ENCODE results near the gene NOS1AP. TPM values are rescaled to one million over a fixed set of nuclear protein-coding genes. Genes with fewer than 3 reads are reported as not detected.

Gene NOS1AP
- total RNA-seq, 2 donors from 2014 or later = 1.8 to 2.8 TPM

DNA sequence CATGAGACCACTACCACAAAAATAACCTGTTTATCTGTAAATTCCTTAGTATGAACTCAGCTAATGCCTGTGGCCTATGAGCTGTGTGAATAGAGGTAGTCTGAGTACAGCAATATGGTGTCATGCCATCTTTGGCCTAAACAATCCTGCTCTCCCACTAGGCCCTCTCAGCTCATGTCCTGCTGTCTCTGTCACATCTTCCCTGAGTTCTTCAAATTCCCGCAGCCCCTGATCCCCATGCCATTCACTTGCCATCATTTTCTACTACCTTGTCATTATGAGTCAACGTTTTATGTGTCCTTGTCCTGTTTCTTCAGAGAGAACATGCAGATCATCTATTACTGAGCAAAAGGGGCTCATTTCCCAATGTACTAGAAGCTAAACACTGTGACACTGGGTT, 181.6 kb downstream of the NOS1AP start:
- DNase-seq (no peak), ATAC-seq (no peak)
- intact Hi-C loops (cut with DNase I) = no loop called here

DNA sequence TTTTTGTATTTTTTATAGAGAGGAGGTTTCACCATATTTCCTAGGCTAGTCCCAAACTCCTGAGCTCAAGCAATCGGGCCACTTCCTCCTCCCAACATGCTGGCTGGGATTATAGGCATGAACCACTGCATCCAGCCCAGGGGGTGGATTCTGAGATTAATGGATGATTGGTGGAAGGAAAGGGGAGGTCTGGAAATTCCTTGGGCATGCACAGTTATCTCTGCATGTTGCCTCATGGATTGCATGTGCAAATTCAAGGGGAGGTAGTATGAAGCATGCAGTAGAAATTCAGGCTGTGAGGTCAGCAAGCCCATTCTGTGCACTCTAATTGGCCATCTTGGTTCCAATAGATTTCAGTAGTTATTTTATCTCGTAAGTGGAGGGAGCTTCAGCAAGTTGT, 182.7 kb downstream of the NOS1AP start:
- ATAC-seq (no peak), DNase-seq (no peak)
- intact Hi-C loops (cut with DNase I) = no loop called here

DNA sequence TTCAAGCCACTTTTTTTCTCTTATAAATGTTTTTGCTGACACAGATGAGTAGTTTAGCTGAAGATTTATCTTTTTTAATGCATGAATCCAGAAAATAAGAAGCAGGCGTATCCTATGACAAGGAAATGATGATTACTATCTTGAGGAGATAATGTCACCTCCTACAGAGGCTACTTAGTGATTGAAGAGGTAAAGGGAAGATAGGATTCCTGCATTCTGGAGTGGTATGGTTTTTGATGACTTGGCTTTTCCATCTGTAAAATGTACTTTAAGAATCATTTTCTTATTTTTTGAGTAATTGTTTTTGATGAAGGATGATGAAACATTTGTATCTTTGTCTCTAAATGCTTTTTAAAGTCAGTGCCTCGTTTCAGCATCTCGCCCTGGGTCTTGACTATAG, 184.3 kb downstream of the NOS1AP start:
- ATAC-seq = no peak
- no peak for DNase-seq
- intact Hi-C loops (cut with DNase I) = no loop called here

DNA sequence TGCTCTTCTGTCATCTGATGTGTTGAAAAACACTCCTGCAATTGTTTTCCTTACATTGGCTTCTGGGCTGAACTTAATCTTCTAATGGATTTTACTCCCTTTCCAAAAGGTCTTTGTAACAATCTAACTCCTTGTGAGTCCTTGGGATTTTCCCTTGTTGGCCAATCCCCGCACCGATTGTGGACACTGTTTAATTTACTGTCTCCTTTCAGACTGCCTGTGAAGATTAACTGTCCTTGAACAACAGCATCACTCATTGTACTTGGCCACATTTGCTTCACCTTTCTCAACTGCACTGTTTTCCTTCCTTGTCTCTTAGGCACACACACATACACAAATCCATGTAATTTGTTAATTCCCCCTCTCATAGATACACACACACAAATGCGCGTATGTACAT, 186.8 kb downstream of the NOS1AP start:
- intact Hi-C loops (cut with DNase I) = no loop called here
- DNase-seq (no peak), ATAC-seq (no peak)

DNA sequence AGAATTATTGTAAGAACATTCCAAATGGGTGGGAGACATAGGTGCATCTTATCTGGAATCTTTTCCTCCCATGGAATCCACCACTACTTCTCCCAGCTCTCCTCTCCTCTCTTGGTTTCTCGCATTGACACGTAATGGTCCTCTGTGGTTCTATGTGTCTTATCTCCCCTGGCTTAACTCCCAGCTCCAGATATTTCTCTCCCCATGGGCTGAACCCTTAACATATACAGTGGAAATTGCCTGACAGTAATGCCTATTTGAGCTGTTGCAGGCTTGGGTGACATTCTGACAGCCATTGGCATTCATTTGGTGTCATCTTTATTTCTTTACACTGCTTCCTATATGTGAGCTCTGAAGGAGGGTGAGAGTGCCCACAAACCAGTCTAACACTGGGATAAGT, 188.9 kb downstream of the NOS1AP start:
- intact Hi-C loops (cut with DNase I) = no loop called here
- DNase-seq = no peak
- ATAC-seq = no peak

DNA sequence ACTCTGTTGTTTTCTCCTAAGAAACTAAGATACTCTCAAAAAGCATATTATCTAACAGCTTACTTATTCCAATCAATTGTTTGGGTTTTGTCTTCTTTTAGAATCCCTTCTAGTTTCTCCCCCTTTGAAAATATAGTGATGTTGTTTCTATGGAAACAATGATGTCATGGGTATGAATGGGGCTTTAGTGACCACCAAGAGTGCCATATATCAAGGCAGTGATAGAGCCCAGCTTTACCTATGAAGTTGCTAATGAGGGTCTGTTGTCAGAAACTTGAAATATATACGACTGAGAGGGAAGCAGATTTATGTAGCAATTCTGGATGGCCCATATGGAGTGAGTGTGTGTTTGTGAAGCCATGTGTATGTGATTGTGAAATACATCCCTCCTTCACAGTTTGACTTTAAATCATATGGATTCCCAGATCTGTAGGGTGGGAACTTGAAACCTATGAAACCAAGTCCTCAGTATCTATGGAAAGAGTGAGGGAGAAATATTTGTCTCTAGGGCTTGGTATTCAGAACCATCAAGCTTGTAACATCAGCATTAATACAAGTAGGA, 190.5 kb downstream of the NOS1AP start:
- intact Hi-C loops (cut with DNase I) = no loop called here
- ATAC-seq (no peak), DNase-seq (no peak)

DNA sequence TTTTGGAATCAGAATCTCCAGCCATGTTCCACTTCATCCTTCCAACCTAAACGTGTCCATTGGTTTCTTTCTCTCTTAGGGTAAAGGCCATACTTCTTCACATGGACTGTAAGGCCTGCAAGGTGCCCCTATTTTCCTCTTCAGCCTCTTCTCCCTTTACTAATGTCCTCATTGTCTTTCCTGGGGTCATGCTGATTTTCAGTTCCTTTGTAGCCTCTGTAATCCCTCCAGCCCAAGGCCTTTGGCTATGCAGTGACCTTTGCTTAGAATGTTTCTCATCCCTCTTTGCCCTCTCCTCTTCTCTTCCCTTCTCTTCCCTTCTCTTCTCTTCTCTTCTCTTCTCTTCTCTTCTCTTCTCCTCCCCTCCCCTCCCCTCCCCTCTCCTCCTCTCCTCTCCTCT, 194.6 kb downstream of the NOS1AP start:
- no peak for ATAC-seq
- intact Hi-C loops (cut with DNase I) = no loop called here
- no peak for DNase-seq

DNA sequence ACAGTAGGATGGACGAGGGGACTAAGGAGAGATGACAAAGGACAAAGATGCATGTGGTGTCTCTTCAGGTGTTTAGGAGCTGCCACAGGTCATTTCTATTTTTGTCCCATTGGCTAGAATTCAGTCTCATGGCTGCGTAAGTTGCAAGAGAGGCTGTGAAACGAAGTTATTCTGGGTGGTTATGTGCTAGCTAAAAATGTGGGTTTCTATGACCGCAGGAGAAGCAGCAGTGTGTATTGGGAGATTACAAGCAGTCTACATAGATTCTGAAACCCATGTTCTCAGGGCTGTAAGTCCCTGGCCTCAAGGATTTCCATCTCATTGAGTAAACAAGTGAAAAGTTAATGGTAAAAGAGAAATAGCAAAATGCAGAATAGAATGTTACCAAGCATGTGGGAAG, 196.5 kb downstream of the NOS1AP start:
- ATAC-seq (no peak), DNase-seq (no peak)
- intact Hi-C loops (cut with DNase I) = no loop called here

DNA sequence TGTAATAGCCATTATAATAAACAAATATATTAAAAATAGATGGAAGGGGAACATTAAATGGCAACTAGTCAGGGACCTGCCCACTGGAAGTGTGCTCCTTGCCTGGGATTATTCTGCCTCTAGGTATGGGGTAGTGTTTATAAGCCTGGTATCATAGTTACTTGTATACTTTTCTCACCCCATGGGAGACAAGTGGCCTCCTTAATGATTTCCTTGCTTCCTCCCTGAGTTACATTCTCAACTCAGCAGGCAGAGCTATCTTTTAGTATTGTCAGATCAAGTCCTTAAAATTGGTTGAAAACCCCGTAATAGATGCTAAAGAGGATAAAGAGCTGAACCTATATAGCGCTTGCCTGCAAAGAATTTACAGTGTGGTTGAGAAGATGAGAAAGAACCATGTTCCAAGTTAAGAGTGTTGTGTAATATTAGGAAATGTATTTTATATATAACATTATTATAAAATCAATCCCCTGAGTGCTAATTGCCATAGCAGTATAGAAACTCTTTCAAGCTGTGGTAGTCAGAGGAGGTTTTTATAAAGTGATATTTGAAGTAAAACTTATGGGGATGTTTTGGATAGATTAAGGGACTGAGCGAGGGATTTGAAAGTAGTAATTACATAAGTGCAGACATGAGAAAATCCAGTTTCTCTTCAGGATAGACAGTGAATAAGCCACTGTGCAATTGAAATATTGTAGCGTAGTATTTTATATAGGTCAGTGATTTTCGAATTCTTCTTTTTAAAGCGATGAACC, 200.7 kb downstream of the NOS1AP start:
- intact Hi-C loops (cut with DNase I) = loop anchor here in 1 of 2 donors (10.0 kb wide), 1 partner anchor 215 kb away; no protein-coding TSS in a partner anchor
- DNase-seq (no peak), ATAC-seq (no peak)

DNA sequence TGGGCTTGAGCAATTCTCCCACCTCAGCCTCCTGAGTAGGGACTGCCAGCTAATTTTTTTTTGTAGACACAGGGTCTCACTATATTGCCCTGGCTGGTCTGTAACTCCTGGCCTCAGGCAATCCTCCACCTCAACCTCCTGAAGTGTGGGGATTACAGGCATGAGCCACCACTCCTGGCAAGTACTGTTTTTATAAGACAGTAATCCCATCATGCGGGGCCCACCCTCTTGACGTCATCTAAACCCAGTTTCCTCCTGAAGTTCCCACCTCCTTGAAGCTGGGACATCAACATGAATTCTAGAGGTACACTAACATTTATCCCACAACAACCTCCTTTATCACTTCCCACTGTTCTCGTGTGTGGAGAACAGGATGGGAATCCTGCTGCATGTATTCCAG, 202.5 kb downstream of the NOS1AP start:
- intact Hi-C loops (cut with DNase I) = loop anchor here in 1 of 2 donors (10.0 kb wide), 1 partner anchor 217 kb away; no protein-coding TSS in a partner anchor
- no peak for ATAC-seq
- no peak for DNase-seq

DNA sequence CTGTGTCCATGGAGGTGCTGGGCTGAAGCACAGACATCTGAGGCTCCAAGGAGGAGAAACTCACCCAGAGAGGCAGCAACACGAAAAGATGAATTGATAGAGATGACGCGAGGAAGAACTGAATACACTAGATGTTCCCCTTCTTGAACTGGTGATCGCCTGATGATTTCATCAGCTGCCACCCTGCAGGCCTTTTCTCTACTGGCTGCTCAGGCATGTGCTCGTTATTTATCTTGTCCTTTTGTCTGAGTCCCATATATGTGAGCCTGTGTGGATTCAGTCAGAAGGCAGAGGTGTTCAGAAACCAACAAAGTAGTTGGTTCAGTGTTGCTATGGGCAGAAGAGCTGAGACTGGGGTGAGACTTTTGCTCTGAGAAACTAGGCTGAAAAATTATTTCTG, 202.9 kb downstream of the NOS1AP start:
- intact Hi-C loops (cut with DNase I) = loop anchor here in 1 of 2 donors (10.0 kb wide), 1 partner anchor 218 kb away; no protein-coding TSS in a partner anchor
- DNase-seq (no peak), ATAC-seq (no peak)

DNA sequence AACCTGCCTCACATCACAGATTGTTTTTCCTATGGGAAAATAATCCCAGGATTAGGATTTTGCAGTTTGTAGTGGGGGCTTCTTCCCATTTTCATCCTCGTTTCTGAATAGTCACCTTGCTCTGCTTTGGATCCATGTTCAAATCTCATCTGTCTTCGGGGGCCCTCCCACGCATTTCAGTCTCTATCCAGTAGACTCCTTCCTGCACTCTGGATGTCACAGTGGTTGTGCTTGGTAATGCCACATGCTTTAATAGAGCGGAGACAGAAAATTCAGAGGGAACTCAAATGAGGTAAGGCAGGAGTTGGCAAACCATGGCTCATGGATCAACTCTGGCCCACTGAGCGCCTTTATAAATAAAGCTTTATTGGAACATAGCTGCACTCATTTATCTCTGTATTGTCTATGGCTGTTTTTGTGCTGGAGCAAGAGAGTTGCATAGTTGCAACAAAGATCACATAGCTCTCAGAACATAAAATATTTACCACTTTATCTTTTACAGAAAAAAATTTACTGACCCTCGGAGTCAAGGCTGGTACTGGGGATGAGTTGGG, 206.2 kb downstream of the NOS1AP start:
- intact Hi-C loops (cut with DNase I) = loop anchor here (2.0 to 10.0 kb wide), 2 partner anchors 219 to 221 kb away; no protein-coding TSS in a partner anchor
- no peak for ATAC-seq
- no peak for DNase-seq

DNA sequence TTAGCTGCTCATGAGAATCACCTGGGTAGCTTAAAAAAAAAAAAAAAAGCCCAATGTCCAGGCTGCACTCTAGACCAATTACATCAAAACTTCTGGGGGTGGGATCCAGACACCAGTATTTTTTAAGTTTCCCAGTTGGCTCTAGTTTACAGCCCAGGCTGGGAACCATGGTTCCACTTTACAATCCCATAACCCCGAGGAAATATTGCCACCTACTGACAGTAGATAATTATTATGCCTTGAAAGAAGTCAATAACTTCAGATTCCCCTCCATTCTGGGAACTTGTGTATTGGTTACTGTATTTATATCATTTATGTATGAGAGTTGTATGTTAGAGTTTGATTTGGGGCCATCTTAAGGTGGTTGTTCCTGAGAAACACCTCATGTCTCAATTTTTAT, 207.0 kb downstream of the NOS1AP start:
- ATAC-seq = peak in 1 of 2 donors; percentile 53
- intact Hi-C loops (cut with DNase I) = loop anchor here (2.0 to 10.0 kb wide), 2 partner anchors 220 to 222 kb away; no protein-coding TSS in a partner anchor

DNA sequence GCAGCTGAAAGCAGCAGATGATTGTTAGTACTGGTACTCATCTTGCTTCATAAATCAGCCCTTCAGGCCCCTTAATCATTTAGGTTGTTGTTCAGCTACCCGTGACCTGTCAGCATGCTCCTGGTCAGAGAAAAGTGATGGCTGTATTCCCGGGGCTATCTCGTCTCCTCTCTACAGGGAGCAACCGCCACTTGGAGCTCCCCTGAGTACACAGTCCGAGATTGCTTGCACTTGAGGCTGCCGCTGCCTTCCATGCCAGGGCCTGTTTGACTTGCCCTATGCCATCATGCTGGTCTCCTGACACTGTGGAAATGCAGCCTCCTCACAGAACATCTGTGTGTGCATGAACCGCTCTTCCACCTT, 209.6 kb downstream of the NOS1AP start:
- ATAC-seq = peak; percentile 56 to 86
- DNase-seq = peak; percentile 28
- intact Hi-C loops (cut with DNase I) = loop anchor here in 1 of 2 donors (10.0 kb wide), 1 partner anchor 224 kb away; no protein-coding TSS in a partner anchor

More for the DNA sequence above, 207.0 kb downstream of the NOS1AP start:
- no peak for DNase-seq

DNA sequence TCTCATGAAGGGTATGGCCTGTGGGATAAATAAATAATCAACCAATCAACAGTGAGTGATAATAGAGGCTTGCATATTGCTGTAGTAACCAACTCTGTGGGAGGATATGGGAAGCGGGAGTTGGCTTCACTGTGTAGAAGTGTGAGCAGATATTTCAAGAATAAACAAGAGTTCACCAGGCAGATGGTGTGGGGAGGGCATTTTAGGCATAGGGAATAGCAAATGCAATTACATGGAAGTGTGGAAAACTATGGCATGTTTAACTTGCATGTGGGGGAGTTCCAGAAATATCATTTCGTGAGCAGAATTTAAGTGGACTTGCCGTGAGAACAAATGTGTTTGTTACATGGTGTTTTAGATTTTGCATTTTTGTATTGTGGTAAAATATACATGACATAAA, 211.9 kb downstream of the NOS1AP start:
- ATAC-seq (no peak), DNase-seq (no peak)
- intact Hi-C loops (cut with DNase I) = no loop called here

DNA sequence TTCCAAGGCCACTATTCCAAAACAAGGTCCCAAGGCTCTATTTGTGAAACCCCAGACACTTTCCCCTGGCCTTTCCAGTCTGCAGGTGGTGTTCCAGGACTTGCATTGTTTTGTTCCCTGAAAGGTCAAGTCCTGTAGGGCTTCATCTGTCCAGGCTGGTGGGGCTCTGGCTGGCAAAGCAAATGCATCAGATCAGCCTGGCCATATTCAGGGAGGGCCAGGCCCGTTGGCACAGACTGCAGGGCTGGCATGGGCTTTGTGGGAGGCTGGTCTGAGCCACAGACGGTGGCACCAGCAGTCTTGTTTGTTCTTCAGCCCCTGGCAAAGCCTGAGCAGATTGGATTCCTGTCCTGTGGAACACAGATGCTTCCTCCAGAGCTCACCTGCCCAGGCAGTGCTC, 214.2 kb downstream of the NOS1AP start:
- ATAC-seq (peak; percentile 22 to 66), DNase-seq (no peak)
- intact Hi-C loops (cut with DNase I) = no loop called here

DNA sequence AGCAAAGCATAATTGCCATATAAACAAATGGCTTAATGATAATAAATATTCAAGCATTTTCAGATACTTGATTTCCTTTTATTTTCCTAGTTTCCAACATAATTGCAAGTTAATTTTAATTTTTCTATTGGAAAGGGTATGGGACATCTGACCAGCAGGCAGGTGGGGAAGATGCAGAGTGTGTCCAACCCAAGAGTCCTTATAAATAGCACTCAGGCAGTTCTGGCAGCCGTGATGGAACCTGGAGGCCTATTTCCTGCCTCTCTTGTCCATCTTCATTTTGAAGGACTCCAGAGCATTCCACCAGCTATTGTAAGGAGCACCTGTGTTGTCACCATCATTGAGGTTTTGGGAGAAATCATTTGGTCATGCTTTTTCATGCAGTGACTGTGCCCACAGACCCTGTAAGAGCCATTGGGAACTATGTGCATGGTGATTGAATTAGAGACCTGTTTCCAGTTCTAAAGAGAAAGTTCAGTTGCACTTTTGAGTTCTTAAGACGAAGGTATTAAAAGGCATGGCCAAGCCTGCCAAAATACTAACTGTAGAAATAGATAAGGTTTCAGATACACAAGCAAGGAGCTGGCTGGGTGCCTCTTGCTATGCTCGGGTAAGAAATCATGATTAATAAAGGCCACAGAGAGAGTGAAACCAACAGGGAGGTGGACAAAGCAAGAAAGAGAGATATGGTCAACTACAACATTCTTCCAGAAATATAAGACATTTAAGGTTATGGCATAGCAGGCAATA, 214.9 kb downstream of the NOS1AP start:
- intact Hi-C loops (cut with DNase I) = no loop called here
- DNase-seq (no peak), ATAC-seq (peak in 1 of 2 donors; percentile 51)

DNA sequence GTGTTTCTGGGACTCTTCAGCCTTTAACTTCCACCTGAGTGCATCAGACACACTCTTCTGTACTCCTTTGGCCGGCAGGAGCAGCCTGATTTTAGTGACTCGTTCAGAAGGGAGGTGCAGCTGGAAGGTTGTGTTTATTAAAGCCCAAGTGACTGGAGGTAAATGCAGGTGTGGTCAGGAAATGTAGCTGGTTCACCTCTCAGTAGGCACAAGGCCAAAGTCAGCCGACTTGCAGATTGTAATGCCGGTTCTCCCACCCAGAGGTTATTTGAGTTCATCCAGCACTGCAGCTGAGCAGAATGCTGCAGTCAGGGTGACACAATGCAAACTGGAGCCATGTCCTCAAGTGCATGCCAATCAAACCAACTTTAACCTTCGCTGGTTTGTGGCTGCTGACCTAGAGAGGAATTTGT, 215.7 kb downstream of the NOS1AP start:
- intact Hi-C loops (cut with DNase I) = no loop called here
- DNase-seq = peak; percentile 29
- ATAC-seq = peak; percentile 82 to 85

DNA sequence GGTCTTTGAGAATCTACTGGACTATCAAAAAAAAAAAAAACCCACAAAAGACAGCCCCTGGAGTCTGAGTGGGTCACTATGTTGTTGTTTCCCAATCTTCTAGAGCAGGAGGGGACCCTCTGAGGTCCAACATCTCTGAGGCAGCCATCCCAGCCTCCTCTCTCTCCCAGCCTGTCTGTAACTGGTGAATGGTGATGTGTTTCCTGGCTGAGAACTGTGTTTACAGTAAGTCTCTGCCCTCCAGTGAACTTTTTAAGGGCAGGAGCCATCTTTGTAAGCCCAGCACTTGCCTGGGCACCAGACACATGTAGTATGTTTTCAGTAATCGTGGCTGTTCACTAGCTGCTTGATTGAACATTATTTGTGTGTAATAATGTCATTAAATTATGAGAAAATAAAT, 221.5 kb downstream of the NOS1AP start:
- no peak for DNase-seq
- no peak for ATAC-seq
- intact Hi-C loops (cut with DNase I) = no loop called here

DNA sequence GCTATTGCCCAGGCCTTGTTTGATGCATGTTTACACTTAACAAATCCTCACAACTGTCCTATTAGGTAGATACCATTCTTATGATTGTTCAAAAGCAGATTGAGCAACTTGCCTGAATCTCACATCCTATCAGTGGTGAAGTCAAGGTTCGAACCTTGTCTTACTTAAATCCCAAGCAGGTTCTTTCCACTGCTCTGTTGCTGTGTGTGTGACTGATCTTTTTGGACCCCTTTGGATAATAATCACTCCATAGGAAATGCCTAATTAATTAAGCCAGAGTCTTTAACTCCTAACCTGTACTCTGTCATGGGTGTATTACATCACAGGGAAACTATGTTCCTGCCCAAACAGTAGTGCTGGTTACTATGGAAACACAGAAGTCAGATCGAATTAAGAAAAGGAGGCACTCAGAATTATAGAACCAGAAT, 222.9 kb downstream of the NOS1AP start:
- no peak for DNase-seq
- intact Hi-C loops (cut with DNase I) = no loop called here
- ATAC-seq = peak in 1 of 2 donors; percentile 54
